ENCODE measurements around the gene DNAH2. TPM values are rescaled to one million over a fixed set of nuclear protein-coding genes. Genes with fewer than 3 reads are reported as not detected.

DNAH2 gene
- total and polyA plus RNA-seq, 9 of the 15 experiments (the other 6 are each of a cell fraction or from before 2014, with no cell fraction given), result 0.03 TPM; not detected in 8

- TF ChIP-seq ZHX1 (conservative IDR thresholded peaks at IDR 0.05; ENCODE audit: low read length) (0 out of 2 replicates have a peak, but pooled peaks have one; percentile 70), ZNF699 (CRISPR knock-in tag; IDR thresholded peaks at IDR 0.05; ENCODE audit: insufficient replicate concordance) (no peak), HOMEZ (CRISPR knock-in tag; IDR thresholded peaks at IDR 0.05) (no peak), CREM (IDR thresholded peaks at IDR 0.05; ENCODE audit: low read depth) (0 out of 2 replicates have a peak, but pooled peaks have one; percentile 23), SMC3 (conservative IDR thresholded peaks at IDR 0.05; ENCODE audit: insufficient read depth, low read depth, low read length) (peak; percentile 29; the same call in 1 of the 2 replicates)
- TF ChIP-seq, protein P1, sequence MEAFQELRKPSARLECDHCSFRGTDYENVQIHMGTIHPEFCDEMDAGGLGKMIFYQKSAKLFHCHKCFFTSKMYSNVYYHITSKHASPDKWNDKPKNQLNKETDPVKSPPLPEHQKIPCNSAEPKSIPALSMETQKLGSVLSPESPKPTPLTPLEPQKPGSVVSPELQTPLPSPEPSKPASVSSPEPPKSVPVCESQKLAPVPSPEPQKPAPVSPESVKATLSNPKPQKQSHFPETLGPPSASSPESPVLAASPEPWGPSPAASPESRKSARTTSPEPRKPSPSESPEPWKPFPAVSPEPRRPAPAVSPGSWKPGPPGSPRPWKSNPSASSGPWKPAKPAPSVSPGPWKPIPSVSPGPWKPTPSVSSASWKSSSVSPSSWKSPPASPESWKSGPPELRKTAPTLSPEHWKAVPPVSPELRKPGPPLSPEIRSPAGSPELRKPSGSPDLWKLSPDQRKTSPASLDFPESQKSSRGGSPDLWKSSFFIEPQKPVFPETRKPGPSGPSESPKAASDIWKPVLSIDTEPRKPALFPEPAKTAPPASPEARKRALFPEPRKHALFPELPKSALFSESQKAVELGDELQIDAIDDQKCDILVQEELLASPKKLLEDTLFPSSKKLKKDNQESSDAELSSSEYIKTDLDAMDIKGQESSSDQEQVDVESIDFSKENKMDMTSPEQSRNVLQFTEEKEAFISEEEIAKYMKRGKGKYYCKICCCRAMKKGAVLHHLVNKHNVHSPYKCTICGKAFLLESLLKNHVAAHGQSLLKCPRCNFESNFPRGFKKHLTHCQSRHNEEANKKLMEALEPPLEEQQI (IDR thresholded peaks at IDR 0.05), result peak; percentile 95; the same call in 1 of the 2 replicates
- TF ChIP-seq, protein P2, sequence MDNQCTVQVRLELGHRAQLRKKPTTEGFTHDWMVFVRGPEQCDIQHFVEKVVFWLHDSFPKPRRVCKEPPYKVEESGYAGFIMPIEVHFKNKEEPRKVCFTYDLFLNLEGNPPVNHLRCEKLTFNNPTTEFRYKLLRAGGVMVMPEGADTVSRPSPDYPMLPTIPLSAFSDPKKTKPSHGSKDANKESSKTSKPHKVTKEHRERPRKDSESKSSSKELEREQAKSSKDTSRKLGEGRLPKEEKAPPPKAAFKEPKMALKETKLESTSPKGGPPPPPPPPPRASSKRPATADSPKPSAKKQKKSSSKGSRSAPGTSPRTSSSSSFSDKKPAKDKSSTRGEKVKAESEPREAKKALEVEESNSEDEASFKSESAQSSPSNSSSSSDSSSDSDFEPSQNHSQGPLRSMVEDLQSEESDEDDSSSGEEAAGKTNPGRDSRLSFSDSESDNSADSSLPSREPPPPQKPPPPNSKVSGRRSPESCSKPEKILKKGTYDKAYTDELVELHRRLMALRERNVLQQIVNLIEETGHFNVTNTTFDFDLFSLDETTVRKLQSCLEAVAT (IDR thresholded peaks at IDR 0.05), result peak in 1 of 2 experiments; percentile 90; a peak in 2 of 4 replicates
Observed at GRCh38 chr17:7851438-7852261, 134.1 kb downstream of the DNAH2 start (continued).

All from K562 (cell line).